ENCODE data around the gene NGEF.
A peak's percentile ranks its signal among the peaks of the same experiment; 100 is the strongest.
"Not testable (repeated sequence)": the region's sequence is repeated elsewhere in the genome, so short reads cannot be mapped to it uniquely, and the experiment has no call there.

NGEF gene, protein sequence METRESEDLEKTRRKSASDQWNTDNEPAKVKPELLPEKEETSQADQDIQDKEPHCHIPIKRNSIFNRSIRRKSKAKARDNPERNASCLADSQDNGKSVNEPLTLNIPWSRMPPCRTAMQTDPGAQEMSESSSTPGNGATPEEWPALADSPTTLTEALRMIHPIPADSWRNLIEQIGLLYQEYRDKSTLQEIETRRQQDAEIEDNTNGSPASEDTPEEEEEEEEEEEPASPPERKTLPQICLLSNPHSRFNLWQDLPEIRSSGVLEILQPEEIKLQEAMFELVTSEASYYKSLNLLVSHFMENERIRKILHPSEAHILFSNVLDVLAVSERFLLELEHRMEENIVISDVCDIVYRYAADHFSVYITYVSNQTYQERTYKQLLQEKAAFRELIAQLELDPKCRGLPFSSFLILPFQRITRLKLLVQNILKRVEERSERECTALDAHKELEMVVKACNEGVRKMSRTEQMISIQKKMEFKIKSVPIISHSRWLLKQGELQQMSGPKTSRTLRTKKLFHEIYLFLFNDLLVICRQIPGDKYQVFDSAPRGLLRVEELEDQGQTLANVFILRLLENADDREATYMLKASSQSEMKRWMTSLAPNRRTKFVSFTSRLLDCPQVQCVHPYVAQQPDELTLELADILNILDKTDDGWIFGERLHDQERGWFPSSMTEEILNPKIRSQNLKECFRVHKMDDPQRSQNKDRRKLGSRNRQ

DNA sequence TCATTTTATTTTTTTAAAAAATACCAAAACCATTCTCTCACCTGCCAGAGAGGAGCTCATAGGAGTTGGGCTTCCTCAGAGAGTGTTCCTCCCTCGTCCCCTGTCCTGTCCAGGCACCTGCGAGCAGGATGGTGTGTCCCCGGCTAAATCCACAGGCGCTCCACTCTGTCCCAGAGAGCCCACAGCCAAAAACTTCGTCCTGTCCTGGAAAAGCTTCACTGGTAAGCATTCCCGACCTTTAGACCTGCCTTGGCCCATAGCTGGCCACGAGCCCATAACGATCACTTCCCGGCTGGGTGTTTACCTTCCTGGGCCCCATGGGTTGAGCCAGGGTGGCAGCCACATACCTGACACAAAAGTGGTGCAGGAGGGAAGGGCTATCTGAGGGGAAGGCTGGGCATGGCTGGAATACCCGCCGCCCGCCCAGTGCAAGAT lies at the start of gene NGEF:
TSS of gene NGEF (minus strand) at position 230 of the 435 bp plus-strand sequence. CDS start 38,366 bp downstream, outside the sequence.
- no peak for DNase-seq

GRCh38 chr2:233062451-233062850 lies 49.4 kb upstream of the NGEF start:
- DNase-seq, result no peak

- DNase-seq, result no peak
Observed at GRCh38 chr2:233061591-233062450, 48.8 kb upstream of the NGEF start.

GRCh38 chr2:233060980-233061590 lies 48.0 kb upstream of the NGEF start:
- DNase-seq, result peak; percentile 14

DNA sequence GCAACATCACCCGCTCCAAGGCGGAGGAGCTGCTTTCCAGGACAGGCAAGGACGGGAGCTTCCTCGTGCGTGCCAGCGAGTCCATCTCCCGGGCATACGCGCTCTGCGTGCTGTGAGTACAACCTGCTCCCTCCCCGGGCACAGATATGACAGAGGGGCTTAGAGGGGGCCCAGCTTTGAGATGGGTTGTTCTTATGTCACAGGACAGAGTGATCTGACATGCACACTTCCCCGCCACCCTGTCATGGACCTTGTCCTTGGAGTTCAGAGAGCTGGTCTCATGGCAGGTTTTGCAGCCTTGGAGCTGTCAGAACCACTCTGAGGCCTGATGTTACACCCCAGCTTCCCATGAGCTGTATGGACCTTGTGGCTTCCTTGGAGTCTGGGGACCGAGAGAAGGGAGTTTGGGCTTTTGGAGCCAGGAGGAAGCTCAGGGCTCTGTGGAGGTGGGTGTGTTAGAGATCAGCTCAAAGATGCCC lies 47.5 kb upstream of the NGEF start:
- no peak for DNase-seq

DNA sequence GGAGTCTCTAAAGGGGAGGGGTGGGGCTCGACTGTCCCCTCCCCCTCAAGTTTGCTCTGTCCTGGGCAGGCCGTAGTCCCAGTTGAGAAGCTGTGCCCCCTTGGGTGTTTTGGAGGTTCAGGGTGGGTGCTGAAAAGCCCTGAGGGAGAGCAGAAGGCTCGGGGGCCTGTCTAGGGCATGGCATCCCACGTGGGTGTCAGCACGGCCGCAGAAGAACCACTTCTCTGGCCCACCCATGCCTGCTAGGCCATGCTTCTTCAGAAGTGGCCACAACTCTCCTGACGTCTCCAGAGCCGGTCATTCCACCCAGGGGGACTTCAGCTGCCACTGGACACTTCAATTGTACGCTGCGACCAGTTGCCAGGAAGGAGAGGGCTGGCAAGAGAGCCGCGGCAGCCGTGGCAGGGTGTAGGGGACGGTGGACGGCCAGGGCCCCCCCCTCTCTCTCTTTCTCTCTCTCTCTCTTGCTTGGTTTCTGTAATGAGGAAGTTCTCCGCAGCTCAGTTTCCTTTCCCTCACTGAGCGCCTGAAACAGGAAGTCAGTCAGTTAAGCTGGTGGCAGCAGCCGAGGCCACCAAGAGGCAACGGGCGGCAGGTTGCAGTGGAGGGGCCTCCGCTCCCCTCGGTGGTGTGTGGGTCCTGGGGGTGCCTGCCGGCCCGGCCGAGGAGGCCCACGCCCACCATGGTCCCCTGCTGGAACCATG lies 46.9 kb upstream of the NGEF start, which contains the start of gene INPP5D:
TSS of gene INPP5D (plus strand) at position 546 of the 704 bp plus-strand sequence. CDS start at position 683, 137 bp downstream.
- DNase-seq, result peak; percentile 83

GRCh38 chr2:233059547-233059796 lies 46.4 kb upstream of the NGEF start:
- no peak for DNase-seq

DNA sequence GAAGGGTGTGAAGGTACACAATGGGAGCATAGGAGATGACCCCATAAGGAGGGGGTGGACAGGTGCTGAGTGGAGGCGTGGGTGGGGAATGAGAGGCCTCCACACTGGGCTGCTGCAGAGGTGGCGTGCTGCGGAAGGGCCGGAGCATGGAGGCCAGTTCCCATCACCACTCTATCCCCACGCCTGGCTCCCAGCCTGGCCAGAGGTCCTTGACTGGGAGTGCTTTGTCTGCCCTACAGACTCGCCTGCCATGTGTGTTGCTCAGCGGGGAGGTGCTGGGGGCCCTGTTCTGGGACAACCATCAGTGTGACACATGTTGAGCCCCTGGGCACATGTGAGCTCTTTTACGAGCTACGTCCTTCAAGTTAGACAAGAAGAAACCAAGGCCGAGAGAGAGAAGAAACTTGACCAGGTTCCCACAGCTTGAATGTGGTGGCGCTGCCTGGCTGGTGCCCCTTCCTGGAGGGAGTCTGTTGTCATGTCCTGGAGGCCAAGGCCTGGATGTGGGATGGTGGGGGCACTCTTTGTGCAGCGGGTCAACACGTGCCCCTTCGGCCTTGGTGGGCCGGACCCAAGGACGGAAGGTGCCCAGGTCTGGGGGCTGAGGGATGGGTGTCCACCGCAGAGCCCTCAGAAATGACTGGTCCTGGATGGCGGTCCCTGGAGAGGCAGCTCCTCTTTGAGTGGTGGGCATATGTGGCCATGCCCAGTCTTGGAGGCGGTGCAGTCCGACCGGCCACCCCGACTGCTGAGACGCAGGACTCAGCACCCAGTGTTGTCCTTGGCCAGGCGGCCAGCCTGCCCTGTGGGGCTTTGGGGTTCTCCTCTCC lies 45.9 kb upstream of the NGEF start:
- no peak for DNase-seq

DNA sequence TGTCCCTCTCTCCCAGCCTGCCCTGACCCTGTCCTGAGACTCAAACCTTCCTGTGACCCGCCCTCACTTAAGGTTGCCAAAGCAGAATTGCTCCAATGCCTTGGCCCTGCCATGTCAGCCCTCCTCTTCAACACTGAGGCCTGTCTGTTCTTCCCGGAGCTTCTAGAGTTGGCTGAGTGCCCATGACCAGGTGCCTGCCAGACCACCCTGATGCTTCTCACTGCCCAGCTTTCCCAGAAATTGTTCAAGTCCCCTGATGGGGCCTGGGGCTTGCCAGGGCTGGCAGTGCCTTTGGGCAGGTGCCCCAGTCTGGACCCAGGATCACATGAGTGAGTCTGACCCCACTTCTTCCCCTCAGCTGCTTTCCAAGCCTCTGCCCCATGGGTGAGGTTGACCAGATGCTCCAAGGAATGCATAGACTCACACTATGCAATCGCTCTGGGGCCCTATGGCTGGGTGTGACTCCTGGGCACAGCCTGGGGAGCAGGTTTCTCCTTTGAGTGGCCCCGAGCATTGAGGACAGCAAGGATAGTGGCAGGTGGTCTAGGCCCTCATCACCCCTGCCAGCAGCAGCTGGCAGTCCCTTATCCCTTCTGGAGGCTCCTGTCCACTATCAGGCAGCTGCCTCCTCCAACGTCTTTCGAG lies 44.0 kb upstream of the NGEF start:
- DNase-seq, result no peak

DNA sequence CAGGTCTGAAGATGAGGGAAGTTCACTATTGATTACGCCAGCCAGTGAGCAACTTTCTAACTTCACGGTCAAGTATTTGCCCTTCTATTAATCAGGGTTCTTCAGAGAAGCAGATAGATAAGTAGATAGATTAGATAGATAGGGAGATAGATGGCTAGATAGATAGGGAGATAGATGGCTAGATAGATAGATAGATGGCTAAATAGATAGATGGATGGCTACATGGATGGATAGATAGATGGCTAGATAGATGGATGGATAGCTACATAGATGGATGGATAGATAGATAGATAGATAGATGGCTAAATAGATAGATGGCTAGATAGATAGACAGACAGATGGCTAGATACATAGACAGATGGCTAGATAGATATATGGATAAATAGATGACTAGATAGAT lies 42.3 kb upstream of the NGEF start:
- DNase-seq, result no peak

- peak; percentile 36 for DNase-seq
Observed at GRCh38 chr2:233053928-233054784, 41.1 kb upstream of the NGEF start.

DNA sequence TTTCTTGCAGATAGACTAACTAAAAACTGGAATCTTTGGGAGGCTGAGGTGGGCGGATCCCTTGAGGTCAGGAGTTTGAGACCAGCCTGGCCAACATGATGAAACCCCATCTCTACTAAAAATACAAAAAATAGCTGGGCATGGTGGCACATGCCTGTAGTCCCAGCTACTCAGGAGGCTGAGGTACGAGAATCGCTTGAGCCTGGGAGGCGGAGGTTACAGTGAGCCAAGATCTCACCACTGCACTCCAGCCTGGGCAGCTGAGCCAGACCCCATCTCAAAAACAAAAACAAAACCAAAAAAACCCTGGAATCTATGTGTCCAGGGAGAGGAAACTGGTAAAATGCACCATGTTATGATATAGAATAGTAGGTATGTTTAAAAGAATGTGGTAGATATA lies 39.5 kb upstream of the NGEF start:
- not testable (repeated sequence) for DNase-seq

GRCh38 chr2:233051241-233052149 lies 38.4 kb upstream of the NGEF start:
- no peak for DNase-seq

GRCh38 chr2:233049194-233049761 lies 36.2 kb upstream of the NGEF start:
- no peak for DNase-seq

- no peak for DNase-seq
Observed at GRCh38 chr2:233048569-233049193, 35.6 kb upstream of the NGEF start.

DNA sequence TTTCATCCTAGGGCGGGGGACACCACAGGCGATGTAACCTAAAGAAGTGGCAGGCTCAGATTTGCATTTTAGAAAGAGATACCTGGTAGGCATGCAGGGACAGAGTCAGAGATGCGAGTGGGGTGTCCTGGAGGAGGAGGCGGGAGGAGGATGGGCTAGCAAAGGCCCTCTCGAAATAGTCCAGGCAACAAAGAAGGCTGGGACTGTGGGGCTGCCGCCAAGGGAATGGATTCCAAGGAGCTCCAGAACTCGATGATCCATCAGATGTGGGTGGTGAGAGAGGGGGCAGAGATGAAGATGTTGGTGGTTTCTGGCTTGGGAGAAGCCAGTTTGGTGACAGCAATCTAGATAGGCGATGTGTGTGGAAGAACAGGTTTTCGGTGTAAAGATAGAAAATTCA lies 34.6 kb upstream of the NGEF start:
- no peak for DNase-seq

- DNase-seq, result no peak
Observed at GRCh38 chr2:233047206-233047605, 34.1 kb upstream of the NGEF start.
